Islet of Langerhans (tissue), 1 donor: ENCODE measurements around the gene CD46.

ENCODE experiments used
- FAIRE-seq: peaks from one replicate; lab custom pipeline; 2011; peaks lifted over from hg19 to GRCh38; lab: Jason Lieb, UNC

CD46 gene

GRCh38 chr1:207797229-207797973, 45.5 kb downstream of the CD46 start:
- FAIRE-seq, result peak; percentile 98

- FAIRE-seq, result no peak
Measured at GRCh38 chr1:207798847-207799246, 47.0 kb downstream of the CD46 start.

DNA sequence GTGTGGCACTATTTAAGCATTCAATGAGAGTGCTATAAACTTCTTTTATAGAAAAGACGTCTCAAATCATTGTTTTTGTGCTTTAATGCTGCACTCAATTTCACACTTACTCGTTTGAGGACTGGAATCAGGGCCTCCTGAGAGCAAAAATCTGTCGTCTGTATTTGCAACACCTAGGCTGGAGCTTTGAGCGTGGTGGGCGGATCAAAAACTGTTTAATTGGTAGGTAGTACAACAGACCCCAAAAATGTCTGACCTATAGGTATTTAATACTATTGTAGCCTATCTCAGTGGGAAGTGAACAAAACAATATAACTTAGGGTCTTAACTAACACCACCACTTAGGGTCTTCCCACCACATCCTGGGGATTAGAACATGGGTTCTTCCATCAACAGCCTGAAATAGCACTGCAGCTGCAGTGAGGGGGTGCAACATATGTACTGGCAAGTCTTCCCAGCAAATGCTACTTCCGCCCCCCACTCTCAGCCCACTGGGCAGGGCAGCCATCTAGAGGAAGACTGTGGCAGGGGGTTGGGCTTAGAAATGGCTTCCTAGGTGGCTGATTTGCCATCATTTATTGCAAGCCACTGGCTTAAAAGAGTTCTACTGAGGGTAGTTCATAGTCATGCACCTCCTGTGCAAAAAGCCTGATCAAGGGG, 48.3 kb downstream of the CD46 start:
- FAIRE-seq, result no peak

- FAIRE-seq, result no peak
Measured at GRCh38 chr1:207801819-207802218, 50.0 kb downstream of the CD46 start.

- no peak for FAIRE-seq
Measured at GRCh38 chr1:207803678-207804077, 51.8 kb downstream of the CD46 start.

DNA sequence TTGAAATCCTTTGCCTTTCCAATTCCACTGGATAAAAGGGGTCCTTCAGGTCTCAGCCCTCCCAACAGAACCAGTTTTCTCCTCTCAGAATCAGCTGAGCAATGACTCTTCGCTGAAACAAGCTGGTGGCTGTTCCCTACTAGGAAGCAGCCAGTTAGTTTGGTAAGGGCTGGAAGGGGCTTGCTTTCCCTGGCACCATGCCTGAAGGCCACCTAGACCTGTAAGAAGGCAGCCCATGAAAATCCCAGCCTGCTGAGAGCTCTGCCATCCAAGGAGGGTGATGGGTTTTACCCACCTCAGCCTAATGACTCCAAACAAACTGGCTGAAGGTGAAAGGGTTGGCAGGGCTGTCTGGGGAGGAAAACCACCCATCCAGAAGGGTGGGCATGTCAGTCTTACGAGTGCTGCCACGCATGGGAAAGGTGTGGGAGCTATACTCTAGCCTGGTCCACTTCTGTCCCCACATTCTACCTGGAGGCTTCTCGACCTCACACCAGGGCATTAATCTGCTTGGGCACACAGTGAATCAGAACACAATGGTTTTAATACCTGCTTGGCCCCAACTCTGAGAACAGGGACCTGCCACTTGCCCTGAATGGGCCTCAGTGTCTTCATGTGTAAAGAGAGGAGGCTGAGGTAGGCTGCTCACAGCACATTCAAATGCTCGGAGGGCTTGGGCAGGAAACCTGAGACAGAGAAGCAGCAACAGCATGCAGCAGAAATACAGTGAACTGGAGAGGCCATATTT, 53.0 kb downstream of the CD46 start:
- FAIRE-seq, result no peak

DNA sequence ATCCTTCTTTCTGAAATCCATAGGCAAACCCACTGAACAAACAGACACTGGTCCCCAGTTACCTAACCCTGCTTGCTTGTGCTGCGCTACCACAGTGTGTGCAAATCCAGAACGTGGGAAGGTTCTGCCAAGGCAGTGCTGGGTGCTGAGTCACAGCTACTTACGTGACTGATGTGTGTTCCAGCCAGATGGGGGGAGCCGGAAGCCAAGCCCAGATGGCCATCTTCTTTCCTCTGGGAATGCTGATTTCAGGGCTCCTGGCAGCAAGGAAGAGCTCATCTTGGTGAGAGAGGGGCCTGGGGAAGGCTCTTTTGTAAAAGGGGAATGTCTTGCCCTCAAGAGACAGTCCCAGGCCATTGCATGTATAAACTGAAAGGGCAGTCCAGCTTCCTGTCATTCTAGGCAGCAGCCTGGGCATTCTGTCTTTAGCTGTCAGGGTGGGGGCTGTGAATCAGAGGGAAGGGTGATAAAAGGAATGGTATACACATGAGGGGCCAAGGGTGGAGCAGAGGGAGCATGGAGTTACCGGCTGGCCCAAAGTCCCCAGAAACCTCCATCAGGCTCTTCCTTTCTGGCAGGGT, 54.1 kb downstream of the CD46 start:
- FAIRE-seq, result no peak

DNA sequence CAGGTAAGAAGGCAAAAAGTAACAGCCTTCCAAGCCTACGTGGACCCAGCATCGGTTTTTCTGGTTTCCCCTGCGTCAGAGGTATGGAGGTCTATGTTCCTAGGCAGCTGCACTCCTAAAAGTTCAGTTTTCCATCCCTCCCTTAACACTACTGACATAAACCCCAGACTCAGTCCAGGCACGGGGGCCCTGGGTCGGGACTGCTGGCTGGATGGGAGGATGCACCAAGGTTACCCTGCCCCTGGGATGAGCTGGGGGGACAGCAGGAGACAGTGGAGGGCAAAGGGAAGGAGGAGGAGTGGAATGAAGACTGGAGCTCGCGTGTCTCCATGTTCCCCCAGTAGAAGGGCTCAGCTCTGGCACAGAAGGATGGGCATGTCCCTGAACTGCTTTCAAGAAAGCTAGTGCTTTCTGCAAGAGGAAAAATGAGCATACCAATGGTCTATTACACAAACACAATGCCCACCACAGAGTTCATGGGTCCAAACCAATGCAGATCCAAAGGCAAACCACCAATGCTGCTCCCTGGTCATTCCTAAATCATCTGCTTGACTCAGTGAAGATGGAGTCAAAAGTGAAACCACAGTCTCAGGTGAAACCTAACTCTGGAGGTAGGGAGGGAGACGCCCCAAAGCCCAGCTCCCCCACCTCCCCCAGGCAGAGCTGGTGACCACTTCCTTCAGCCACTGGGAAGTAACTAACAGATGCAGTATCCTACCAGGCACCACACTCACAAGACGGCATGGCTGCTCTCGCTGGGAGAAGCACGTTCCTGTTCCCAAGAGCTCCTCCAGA, 54.9 kb downstream of the CD46 start:
- FAIRE-seq, result no peak

DNA sequence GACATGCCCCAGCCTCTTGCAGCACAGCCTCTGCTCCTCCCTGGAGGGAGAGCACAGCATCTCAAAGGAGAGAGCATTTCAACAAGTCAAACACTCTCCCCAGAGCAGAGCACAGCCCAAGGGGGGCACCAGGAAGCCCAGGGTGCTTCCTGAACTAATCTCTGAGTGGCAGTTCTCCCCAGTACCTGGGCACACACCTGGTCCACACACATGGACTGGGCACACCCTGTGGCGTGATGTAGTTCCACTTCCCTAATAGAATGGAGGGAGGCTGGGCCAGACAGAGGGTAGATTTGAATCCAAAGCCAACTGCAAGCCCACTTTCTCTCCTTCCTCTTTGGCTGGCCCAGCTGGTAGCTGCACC, 55.5 kb downstream of the CD46 start:
- no peak for FAIRE-seq

GRCh38 chr1:207807690-207808321, 56.0 kb downstream of the CD46 start:
- no peak for FAIRE-seq

- FAIRE-seq, result no peak
Measured at GRCh38 chr1:207808322-207808705, 56.5 kb downstream of the CD46 start.

DNA sequence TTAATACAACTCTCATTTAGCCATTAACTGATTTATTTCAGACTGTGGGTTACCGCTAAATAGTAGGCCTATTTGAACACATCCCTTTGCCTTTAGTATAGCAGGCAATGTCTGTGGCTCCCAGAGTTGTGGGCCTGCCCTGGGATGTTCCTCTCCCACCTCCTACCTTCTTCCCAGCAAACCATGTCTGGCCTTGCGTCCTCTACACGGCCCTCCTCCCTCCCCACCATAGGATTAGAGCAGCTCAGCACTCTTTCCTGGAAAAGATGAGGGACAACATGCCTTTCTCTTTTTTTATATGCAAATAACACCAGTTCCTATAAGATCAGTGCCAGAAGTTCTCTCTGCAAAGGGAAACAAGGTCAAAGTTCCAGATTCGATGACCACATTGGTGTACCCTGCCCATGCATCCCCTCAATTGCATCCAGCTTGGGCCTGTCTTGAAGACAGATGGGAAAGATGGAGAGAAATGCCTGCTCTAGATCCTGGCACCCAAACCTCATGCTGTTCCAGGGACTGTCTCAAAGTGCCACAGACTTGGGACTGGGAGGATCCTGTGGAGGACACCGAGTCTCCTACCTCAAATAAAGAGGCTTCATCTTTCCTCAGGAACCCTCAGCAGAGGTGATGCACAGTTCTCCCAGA, 57.2 kb downstream of the CD46 start:
- no peak for FAIRE-seq

- FAIRE-seq, result no peak
Measured at GRCh38 chr1:207810173-207810572, 58.3 kb downstream of the CD46 start.

DNA sequence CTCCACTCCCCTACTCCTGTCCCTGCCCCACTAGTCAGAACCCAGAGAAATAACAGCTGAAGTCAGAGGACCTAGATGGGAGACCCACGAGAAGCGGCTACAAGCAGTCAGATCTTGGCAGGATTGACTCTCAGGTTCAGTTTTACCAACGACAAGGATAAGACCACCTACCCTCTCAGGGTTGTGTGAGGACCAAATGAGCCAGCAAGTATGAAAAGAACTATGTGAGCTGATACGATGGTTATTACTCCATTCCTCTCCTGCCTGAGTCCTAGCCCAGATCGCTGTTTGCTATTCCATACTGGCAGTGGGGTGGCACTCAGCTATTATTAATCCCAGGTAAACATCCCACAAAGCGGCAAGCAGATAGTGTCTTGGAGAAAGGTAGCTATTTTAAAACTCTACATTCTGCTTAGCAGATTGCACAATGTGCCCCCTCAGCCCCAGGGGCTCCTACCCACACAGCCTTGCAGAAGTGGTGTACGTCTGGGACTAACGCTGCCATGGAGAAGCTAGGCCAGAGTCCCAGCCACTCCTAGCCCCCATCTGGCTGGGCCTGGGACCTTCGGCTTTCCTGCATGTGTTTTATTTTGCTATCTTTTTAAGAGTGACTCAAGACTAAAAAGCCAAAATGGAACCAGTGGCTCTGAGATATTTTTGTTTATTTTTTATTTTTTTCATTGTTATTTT, 58.9 kb downstream of the CD46 start:
- FAIRE-seq, result no peak

- no peak for FAIRE-seq
Measured at GRCh38 chr1:207811319-207811718, 59.5 kb downstream of the CD46 start.

GRCh38 chr1:207811920-207812720, 60.3 kb downstream of the CD46 start:
- peak; percentile 93 for FAIRE-seq

- FAIRE-seq, result no peak
Measured at GRCh38 chr1:207812778-207813511, 61.1 kb downstream of the CD46 start.

DNA sequence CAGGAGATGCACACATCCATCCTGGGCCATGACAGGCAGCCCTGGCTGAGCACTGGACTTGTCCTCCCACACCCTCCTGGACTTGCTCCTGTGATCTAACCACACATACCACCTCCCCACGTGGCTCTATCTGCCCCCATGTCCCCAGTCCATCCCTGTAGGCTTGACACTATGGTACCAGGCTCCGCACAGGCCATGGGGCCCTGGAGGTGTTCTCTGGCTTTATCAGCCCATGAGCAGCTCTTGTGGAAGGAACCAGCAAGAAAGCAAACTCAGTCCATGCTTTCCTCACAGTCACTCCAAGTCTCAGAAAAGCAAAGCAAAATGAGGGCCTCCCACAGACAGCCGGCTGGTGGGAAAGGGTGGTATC, 61.6 kb downstream of the CD46 start:
- no peak for FAIRE-seq

- no peak for FAIRE-seq
Measured at GRCh38 chr1:207813946-207814345, 62.1 kb downstream of the CD46 start.
